ENCODE results near the gene CRB3. TPM values are rescaled to one million over a fixed set of nuclear protein-coding genes. Genes with fewer than 3 reads are reported as not detected.

Gene CRB3
- total and polyA plus RNA-seq, 4 donors, result 19.2 to 38.7 (median 28.9) TPM

- no peaks in the 10 kb centered on the region for H3K9me3 ChIP-seq (ENCODE audit: control insufficient read depth in 4 of 4, low read length in 3 of 4)
- TF ChIP-seq ZBTB33 (IDR thresholded peaks at IDR 0.05) (no peak), ATF3 (IDR thresholded peaks at IDR 0.05) (no peak)
- no peaks in the 10 kb centered on the region for H3K27me3 ChIP-seq (ENCODE audit: control insufficient read depth in 4 of 4, insufficient read depth in 4 of 4, low read length in 3 of 4)
- H3K9ac ChIP-seq (ENCODE audit: low read depth in 1 of 2, low read length in 2 of 2), result no peak overlapping the region
- no peak overlapping the region for H3K4me3 ChIP-seq (ENCODE audit: low read depth in 1 of 3, low read length in 3 of 3)
- H3K4me1 ChIP-seq (ENCODE audit: control insufficient read depth in 4 of 4, insufficient read depth in 4 of 4, low read length in 3 of 4), result peaks cover 0 to 3% (median 0%) of the 10 kb centered on the region in 4 donors
- no peak overlapping the region for H3K27ac ChIP-seq (ENCODE audit: low read depth in 1 of 2, low read length in 2 of 2)
- DNase-seq (ENCODE audit: low spot score), result no peak
- 77% methylated on average over 3 of the region's 3 CpGs for WGBS
- no peaks in the 10 kb centered on the region for H3K36me3 ChIP-seq (ENCODE audit: control insufficient read depth in 4 of 4, insufficient read depth in 3 of 4, low read depth in 1 of 4, low read length in 3 of 4)
Measured at GRCh38 chr19:6483235-6483634, 19.2 kb downstream of the CRB3 start.

- Histone ChIP-seq H3K9ac (ENCODE audit: low read depth in 1 of 2, low read length in 2 of 2) (no peak overlapping the region), H3K36me3 (ENCODE audit: control insufficient read depth in 4 of 4, insufficient read depth in 3 of 4, low read depth in 1 of 4, low read length in 3 of 4) (no peaks in the 10 kb centered on the region), H3K27ac (ENCODE audit: low read depth in 1 of 2, low read length in 2 of 2) (no peak overlapping the region), H3K27me3 (ENCODE audit: control insufficient read depth in 4 of 4, insufficient read depth in 4 of 4, low read length in 3 of 4) (no peaks in the 10 kb centered on the region), H3K9me3 (ENCODE audit: control insufficient read depth in 4 of 4, low read length in 3 of 4) (no peaks in the 10 kb centered on the region), H3K4me1 (ENCODE audit: control insufficient read depth in 4 of 4, insufficient read depth in 4 of 4, low read length in 3 of 4) (peaks cover 0 to 3% (median 0%) of the 10 kb centered on the region in 4 donors), H3K4me3 (ENCODE audit: low read depth in 1 of 3, low read length in 3 of 3) (no peak overlapping the region)
- WGBS, result 92% methylated on average over 8 of the region's 8 CpGs
- no peak for DNase-seq (ENCODE audit: low spot score)
- TF ChIP-seq GABPA (IDR thresholded peaks at IDR 0.05 in 1 of 2, conservative IDR thresholded peaks at IDR 0.05 in 1 of 2), result no peak
- TF ChIP-seq HNF4A (conservative IDR thresholded peaks at IDR 0.05), result no peak
- no peak for TF ChIP-seq EGR1 (IDR thresholded peaks at IDR 0.05; ENCODE audit: low read depth in 2 of 2)
- TF ChIP-seq NR2F2 (IDR thresholded peaks at IDR 0.05), result no peak
- no peak for TF ChIP-seq ZBTB33 (IDR thresholded peaks at IDR 0.05)
- no peak for TF ChIP-seq CTCF (IDR thresholded peaks at IDR 0.05; ENCODE audit: low read depth, low read length, missing input control)
- TF ChIP-seq YY1 (IDR thresholded peaks at IDR 0.05), result no peak
- TF ChIP-seq TAF1 (conservative IDR thresholded peaks at IDR 0.05), result no peak
- TF ChIP-seq REST (IDR thresholded peaks at IDR 0.05), result no peak
- TF ChIP-seq FOXA1 (IDR thresholded peaks at IDR 0.05), result no peak
- TF ChIP-seq ATF3 (IDR thresholded peaks at IDR 0.05), result no peak
- TF ChIP-seq FOXA2 (IDR thresholded peaks at IDR 0.05), result no peak
- no peak for TF ChIP-seq RAD21 (IDR thresholded peaks at IDR 0.05)
- no peak for TF ChIP-seq RXRA (IDR thresholded peaks at IDR 0.05)
- TF ChIP-seq JUND (IDR thresholded peaks at IDR 0.05), result no peak
- no peak for TF ChIP-seq MAX (IDR thresholded peaks at IDR 0.05)
- no peak for TF ChIP-seq HNF4G (IDR thresholded peaks at IDR 0.05)
- TF ChIP-seq SP1 (IDR thresholded peaks at IDR 0.05), result no peak
Measured at GRCh38 chr19:6484230-6484629, 20.2 kb downstream of the CRB3 start.

Measured in liver (tissue), 9 donors.